GM10248 (cell line): ENCODE measurements around the gene BUB1.
"Not testable (repeated sequence)": the region's sequence is repeated elsewhere in the genome, so short reads cannot be mapped to it uniquely, and the experiment has no call there.

Source experiments
- CTCF ChIA-PET: fragments of 300-600 bp; sonication (Branson Sonifier 250); formaldehyde crosslinking; extraction: SDS; loops from one replicate; lab custom pipeline; 2021; ENCODE audit warnings: antibody characterized with exemption; lab: Yijun Ruan, JAX
- POLR2A ChIA-PET: fragments of 350-650 bp; sonication (Branson Sonifier 250); formaldehyde crosslinking; extraction: SDS; loops from one replicate; lab custom pipeline; 2020; ENCODE audit warnings: antibody characterized with exemption; lab: Yijun Ruan, JAX
- DNase-seq: peaks from one replicate; pipeline ENCODE4 v3.0.0; 2012; ENCODE audit errors: extremely low spot score

BUB1 gene

GRCh38 chr2:110602139-110602538, 75.7 kb downstream of the BUB1 start:
- CTCF ChIA-PET, DNase-seq, POLR2A ChIA-PET: not testable (repeated sequence)

GRCh38 chr2:110591973-110592372, 85.9 kb downstream of the BUB1 start:
- POLR2A ChIA-PET, CTCF ChIA-PET, DNase-seq: not testable (repeated sequence)

GRCh38 chr2:110589677-110590330, 88.1 kb downstream of the BUB1 start:
- DNase-seq, CTCF ChIA-PET, POLR2A ChIA-PET: not testable (repeated sequence)

- CTCF ChIA-PET, POLR2A ChIA-PET, DNase-seq: not testable (repeated sequence)
Observed at GRCh38 chr2:110588520-110588919, 89.3 kb downstream of the BUB1 start.
